HCT116 (cell line): ENCODE results near the gene FASN. TPM values are rescaled to one million over a fixed set of nuclear protein-coding genes. Genes with fewer than 3 reads are reported as not detected.

Experiments used
- ATAC-seq: fragments of 200-7000 bp; cut with Tn5 transposase; 2 replicates; pipeline ENCODE4 v1.9.1; 2020; ENCODE audit warnings: mild to moderate bottlenecking, moderate library complexity
- BruUV-seq: library from RNA; stranded (reverse); fragments of 400-500 nt; replicated peaks from 2 replicates; lab custom pipeline; 2021; lab: Mats Ljungman, UMichigan
- CTCF ChIA-PET: fragments of 300-600 bp; sonication (Branson Sonifier 250); formaldehyde crosslinking; loops from one replicate; lab custom pipeline; 2021; ENCODE audit warnings: antibody characterized with exemption; lab: Charles Lee
- POLR2A ChIA-PET: fragments of 300-600, 350-600 bp; sonication (Branson Sonifier 250); formaldehyde crosslinking; loops from one replicate; lab custom pipeline; 2021; ENCODE audit warnings: antibody characterized with exemption; lab: Charles Lee
- RAD21 ChIA-PET, 2 experiments: fragments of 300-600 bp; sonication (Branson Sonifier 250); formaldehyde crosslinking; loops; one replicate each; lab custom pipeline; 2023; ENCODE audit warnings: low total read pairs in 2 of 2; ENCODE audit not compliant: uncharacterized antibody in 2 of 2, unreplicated experiment in 2 of 2, low non-redundant PET in 1 of 2; lab: Charles Lee
- DNase-seq: peaks from one replicate; pipeline ENCODE4 v3.0.0-alpha.2; 2010; ENCODE audit warnings: low read depth, low spot score
- H2AFZ ChIP-seq: fragments of 200-600 bp; shearing (Covaris generic), sonication (generic); 2 replicates; pipeline ENCODE4 v1.6.1; 2017; ENCODE audit warnings: low read depth, mixed run types, mixed read lengths, antibody characterized with exemption, low read length; ENCODE audit not compliant: poor library complexity, severe bottlenecking
- H3K27ac ChIP-seq: 2 replicates; pipeline ENCODE4 v1.5.1; 2012; ENCODE audit warnings: low read depth, low read length
- H3K27me3 ChIP-seq: fragments of 200-600 bp; sonication (generic); 2 replicates; pipeline ENCODE4 v1.6.1; 2016; ENCODE audit warnings: mixed run types, low read length, mixed read lengths; ENCODE audit not compliant: insufficient read depth
- H3K36me3 ChIP-seq, 2 experiments: fragments of 200-500 bp in 1 of 2; fragments of 200-600 bp in 1 of 2; sonication (Bioruptor generic) in 1 of 2; sonication (generic) in 1 of 2; 2 replicates each; pipeline versions ENCODE4 v1.5.1 to v1.6.1; 2014 to 2016; ENCODE audit warnings: low read length in 2 of 2, inconsistent platforms in 1 of 2, mixed read lengths in 1 of 2, mixed run types in 1 of 2; ENCODE audit not compliant: insufficient read depth in 2 of 2, control insufficient read depth in 1 of 2
- H3K4me1 ChIP-seq, 2 experiments: fragments of 200-600 bp in 1 of 2; sonication (generic) in 1 of 2; 2 replicates each; pipeline versions ENCODE4 v1.5.1 to v1.6.1; 2012 to 2017; ENCODE audit warnings: low read length in 2 of 2, inconsistent platforms in 1 of 2, mild to moderate bottlenecking in 1 of 2, mixed read lengths in 1 of 2, mixed run types in 1 of 2, moderate library complexity in 1 of 2; ENCODE audit not compliant: insufficient read depth in 2 of 2, control insufficient read depth in 1 of 2
- H3K4me2 ChIP-seq: fragments of 200-600 bp; sonication (generic); 2 replicates; pipeline ENCODE4 v1.6.1; 2017; ENCODE audit warnings: mixed run types, low read length, mixed read lengths
- H3K4me3 ChIP-seq, 2 experiments: fragments of 200-600 bp in 1 of 2; sonication (generic) in 1 of 2; replicated peaks in 1 of 2; 2 replicates each; pipeline ENCODE4 v1.5.1; 2011 to 2016; ENCODE audit warnings: low read length in 2 of 2, control low read depth in 1 of 2, low read depth in 1 of 2, mild to moderate bottlenecking in 1 of 2, mixed read lengths in 1 of 2, mixed run types in 1 of 2
- H3K79me2 ChIP-seq: fragments of 200-600 bp; sonication (generic); 2 replicates; pipeline ENCODE4 v1.6.1; 2017; ENCODE audit warnings: mild to moderate bottlenecking, mixed run types, low read length, moderate library complexity, mixed read lengths; ENCODE audit not compliant: insufficient read depth
- H3K9ac ChIP-seq: fragments of 200-600 bp; sonication (generic); 2 replicates; pipeline ENCODE4 v1.6.1; 2016; ENCODE audit warnings: low read length, mixed read lengths
- H3K9me2 ChIP-seq: fragments of 200-600 bp; sonication (generic), shearing (Covaris generic); 2 replicates; pipeline ENCODE4 v1.6.1; 2017; ENCODE audit warnings: mixed run types, mild to moderate bottlenecking, moderate library complexity; ENCODE audit not compliant: insufficient read depth
- H3K9me3 ChIP-seq, 2 experiments: fragments of 200-500 bp in 1 of 2; fragments of 200-600 bp in 1 of 2; sonication (Bioruptor generic) in 1 of 2; sonication (generic) in 1 of 2; 2 replicates each; pipeline ENCODE4 v1.6.1; 2014 to 2017; ENCODE audit warnings: low read length in 2 of 2, mixed read lengths in 2 of 2, inconsistent platforms in 1 of 2, low read depth in 1 of 2, mild to moderate bottlenecking in 1 of 2, mixed run types in 1 of 2, moderate library complexity in 1 of 2; ENCODE audit not compliant: control insufficient read depth in 1 of 2, insufficient read depth in 1 of 2
- H4K20me1 ChIP-seq: fragments of 200-600 bp; sonication (generic), shearing (Covaris generic); 2 replicates; pipeline ENCODE4 v1.6.1; 2017; ENCODE audit warnings: mixed run types, mild to moderate bottlenecking, moderate library complexity; ENCODE audit not compliant: insufficient read depth
- CBX3 ChIP-seq: IDR thresholded peaks from 2 replicates; pipeline ENCODE4 v1.6.1; 2012; ENCODE audit warnings: low read depth
- CEBPB ChIP-seq: IDR thresholded peaks from 2 replicates; pipeline ENCODE4 v1.6.1; 2012; ENCODE audit warnings: low read depth
- FOSL1 ChIP-seq: IDR thresholded peaks from 2 replicates; pipeline ENCODE4 v1.6.1; 2012; ENCODE audit warnings: low read depth
- JUND ChIP-seq: IDR thresholded peaks from 2 replicates; pipeline ENCODE4 v1.6.1; 2012
- POLR2A ChIP-seq: IDR thresholded peaks from 2 replicates; pipeline ENCODE4 v1.7.0; 2011; ENCODE audit warnings: borderline replicate concordance; ENCODE audit not compliant: insufficient read depth, insufficient read length; ENCODE audit errors: extremely low read depth
- RAD21 ChIP-seq: IDR thresholded peaks from 2 replicates; pipeline ENCODE4 v1.6.1; 2012; ENCODE audit warnings: low read depth, mild to moderate bottlenecking
- SIN3A ChIP-seq: IDR thresholded peaks from 2 replicates; pipeline ENCODE4 v1.6.1; 2012; ENCODE audit warnings: low read depth
- SP1 ChIP-seq: IDR thresholded peaks from 2 replicates; pipeline ENCODE4 v1.6.1; 2012; ENCODE audit warnings: low read depth
- TCF7L2 ChIP-seq: IDR thresholded peaks from 2 replicates; pipeline ENCODE4 v1.7.0; 2011; ENCODE audit warnings: borderline replicate concordance, inconsistent platforms; ENCODE audit not compliant: insufficient read depth, insufficient read length; ENCODE audit errors: extremely low read depth
- ZNF274 ChIP-seq: fragments of 200-500 bp; sonication (Bioruptor generic); IDR thresholded peaks from 2 replicates; pipeline ENCODE4 v1.6.1; 2014; ENCODE audit warnings: mild to moderate bottlenecking, low read depth, low read length, inconsistent platforms
- intact Hi-C: fragments of 100-400 bp; cut with micrococcal nuclease; formaldehyde crosslinking; loops from 2 replicates; pipeline ENCODE4 v1.10.0; 2022
- total RNA-seq: library from RNA; stranded (reverse); gene quantifications from one replicate; pipeline ENCODE4 v1.2.1, GENCODE V29; 2021; ENCODE audit not compliant: unreplicated experiment
- TF ChIP-seq, protein P1 (sequence below), 3 experiments: fragments of 200-600 bp in 1 of 3; sonication (generic) in 1 of 3; IDR thresholded peaks in 2 of 3; conservative IDR thresholded peaks in 1 of 3; 2 replicates each; pipeline ENCODE4 v1.5.1; 2012 to 2017; ENCODE audit warnings: low read depth in 2 of 3, low read length in 2 of 3, antibody characterized with exemption in 1 of 3, borderline replicate concordance in 1 of 3, control low read depth in 1 of 3, mild to moderate bottlenecking in 1 of 3, mixed read lengths in 1 of 3, mixed run types in 1 of 3, moderate library complexity in 1 of 3; ENCODE audit not compliant: insufficient read depth in 1 of 3
- TF ChIP-seq, protein P2 (sequence below): IDR thresholded peaks from 2 replicates; pipeline ENCODE4 v1.6.1; 2012

FASN gene
- total RNA-seq, 1 experiment from 2014 or later: 754 TPM

DNA sequence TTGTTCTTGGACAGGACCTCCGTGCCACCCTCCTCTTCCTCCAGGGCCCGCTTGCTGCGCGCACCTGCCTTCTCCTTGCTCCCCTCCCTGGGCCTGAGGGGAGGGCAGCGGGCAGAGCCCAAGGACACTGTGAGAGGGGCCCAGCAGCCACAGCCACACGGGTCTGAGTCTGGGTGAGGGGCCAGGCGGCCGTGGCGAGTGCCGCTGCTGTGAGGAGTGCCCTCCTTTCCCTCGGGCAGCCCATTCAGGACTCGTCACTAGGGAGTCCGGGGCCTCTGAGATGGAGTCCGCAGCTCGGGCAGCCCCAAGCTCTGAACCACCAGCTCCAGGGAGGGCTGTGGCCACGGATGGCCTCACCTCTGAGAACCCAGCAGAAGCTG lies 38.0 kb downstream of the FASN start:
- H3K36me3 ChIP-seq: peaks cover 23 to 86% of the 10 kb centered on the region in 2 experiments
- no TSS peak for BruUV-seq
- RAD21 ChIA-PET: no interaction called here
- peak overlapping the region; percentile 23; the same call in 1 of the 2 replicates for H3K27ac ChIP-seq
- DNase-seq: no peak
- peaks cover 30% of the 10 kb centered on the region for H3K79me2 ChIP-seq
- no peaks in the 10 kb centered on the region for H3K9me2 ChIP-seq
- H3K4me2 ChIP-seq: no peak overlapping the region
- no peak overlapping the region for H3K9ac ChIP-seq
- H2AFZ ChIP-seq: no peak overlapping the region
- intact Hi-C loops: no loop called here
- ATAC-seq: no peak
- H3K4me1 ChIP-seq: peaks cover 8 to 25% of the 10 kb centered on the region in 2 experiments; a peak in 3 of 4 replicates
- CTCF ChIA-PET: no interaction called here
- H3K27me3 ChIP-seq: no peaks in the 10 kb centered on the region
- H3K9me3 ChIP-seq: no peaks in the 10 kb centered on the region
- H4K20me1 ChIP-seq: no peaks in the 10 kb centered on the region; the same call in 1 of the 2 replicates
- TF ChIP-seq POLR2A (no peak), CBX3 (no peak), FOSL1 (no peak)
- no peak overlapping the region for H3K4me3 ChIP-seq
- POLR2A ChIA-PET: no interaction called here

DNA sequence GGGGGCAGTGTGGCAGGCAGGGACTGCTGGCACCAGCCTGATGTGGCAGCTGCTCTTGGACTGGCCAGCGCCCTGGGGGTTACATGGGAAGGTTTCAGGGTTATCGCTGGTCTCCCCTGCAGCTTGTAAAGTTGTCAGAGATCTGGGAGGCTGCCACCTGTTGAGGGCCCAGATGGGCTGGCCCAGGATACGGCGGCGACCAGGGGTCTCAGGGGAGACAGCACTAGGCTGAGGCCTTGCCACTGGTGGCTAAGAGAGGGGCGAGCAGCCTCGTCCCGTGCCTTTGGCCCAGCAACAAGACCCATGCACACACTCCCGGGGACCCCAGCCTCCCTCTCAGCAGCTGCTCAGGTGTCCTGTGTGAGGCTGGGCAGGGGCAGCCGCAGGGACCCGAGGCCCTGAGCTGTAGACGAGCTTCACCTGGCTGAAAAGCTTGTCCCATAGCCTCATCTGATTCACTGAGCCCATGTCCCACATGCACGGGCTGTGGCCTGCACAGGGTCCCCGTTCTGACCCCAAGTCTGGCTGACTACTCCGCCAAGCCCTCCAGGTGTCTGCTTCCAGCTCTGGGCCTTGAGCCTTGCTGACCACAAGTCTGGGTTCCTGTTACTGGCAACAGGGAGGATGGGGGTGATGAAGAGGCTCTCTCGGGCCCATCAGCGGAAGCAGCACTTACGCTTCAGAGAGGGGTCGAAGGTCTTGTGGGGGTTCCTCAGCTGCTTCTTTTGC lies 38.6 kb downstream of the FASN start:
- H3K27me3 ChIP-seq: no peaks in the 10 kb centered on the region
- H3K4me3 ChIP-seq: no peak overlapping the region
- H3K9ac ChIP-seq: no peak overlapping the region
- intact Hi-C loops: no loop called here
- H2AFZ ChIP-seq: no peak overlapping the region
- peaks cover 29% of the 10 kb centered on the region for H3K79me2 ChIP-seq
- ChIA-PET POLR2A (no interaction called here), RAD21 (no interaction called here), CTCF (no interaction called here)
- DNase-seq (no peak), ATAC-seq (no peak; the same call in 1 of the 2 replicates)
- peaks cover 8 to 20% of the 10 kb centered on the region in 2 experiments; a peak in 3 of 4 replicates for H3K4me1 ChIP-seq
- no peak overlapping the region for H3K4me2 ChIP-seq
- no peak overlapping the region; the same call in 1 of the 2 replicates for H3K27ac ChIP-seq
- H3K9me3 ChIP-seq: no peaks in the 10 kb centered on the region
- no peaks in the 10 kb centered on the region for H3K9me2 ChIP-seq
- no peak for TF ChIP-seq ZNF274
- TF ChIP-seq, protein P1, sequence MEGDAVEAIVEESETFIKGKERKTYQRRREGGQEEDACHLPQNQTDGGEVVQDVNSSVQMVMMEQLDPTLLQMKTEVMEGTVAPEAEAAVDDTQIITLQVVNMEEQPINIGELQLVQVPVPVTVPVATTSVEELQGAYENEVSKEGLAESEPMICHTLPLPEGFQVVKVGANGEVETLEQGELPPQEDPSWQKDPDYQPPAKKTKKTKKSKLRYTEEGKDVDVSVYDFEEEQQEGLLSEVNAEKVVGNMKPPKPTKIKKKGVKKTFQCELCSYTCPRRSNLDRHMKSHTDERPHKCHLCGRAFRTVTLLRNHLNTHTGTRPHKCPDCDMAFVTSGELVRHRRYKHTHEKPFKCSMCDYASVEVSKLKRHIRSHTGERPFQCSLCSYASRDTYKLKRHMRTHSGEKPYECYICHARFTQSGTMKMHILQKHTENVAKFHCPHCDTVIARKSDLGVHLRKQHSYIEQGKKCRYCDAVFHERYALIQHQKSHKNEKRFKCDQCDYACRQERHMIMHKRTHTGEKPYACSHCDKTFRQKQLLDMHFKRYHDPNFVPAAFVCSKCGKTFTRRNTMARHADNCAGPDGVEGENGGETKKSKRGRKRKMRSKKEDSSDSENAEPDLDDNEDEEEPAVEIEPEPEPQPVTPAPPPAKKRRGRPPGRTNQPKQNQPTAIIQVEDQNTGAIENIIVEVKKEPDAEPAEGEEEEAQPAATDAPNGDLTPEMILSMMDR (IDR thresholded peaks at IDR 0.05 in 2 of 3, conservative IDR thresholded peaks at IDR 0.05 in 1 of 3; ENCODE audit: borderline replicate concordance in 1 of 3, insufficient read depth in 1 of 3, low read depth in 2 of 3, low read length in 2 of 3): no peak
- no peak for TF ChIP-seq SIN3A
- no peak for TF ChIP-seq CBX3
- TF ChIP-seq FOSL1: no peak
- no peak for TF ChIP-seq POLR2A
- TF ChIP-seq, protein P2, sequence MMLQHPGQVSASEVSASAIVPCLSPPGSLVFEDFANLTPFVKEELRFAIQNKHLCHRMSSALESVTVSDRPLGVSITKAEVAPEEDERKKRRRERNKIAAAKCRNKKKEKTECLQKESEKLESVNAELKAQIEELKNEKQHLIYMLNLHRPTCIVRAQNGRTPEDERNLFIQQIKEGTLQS: no peak
- TF ChIP-seq SP1: no peak
- no peak for TF ChIP-seq CEBPB
- TF ChIP-seq RAD21: no peak
- no peak for TF ChIP-seq JUND
- no peak for TF ChIP-seq TCF7L2
- no TSS peak for BruUV-seq
- H3K36me3 ChIP-seq: peaks cover 25 to 90% of the 10 kb centered on the region in 2 experiments
- no peaks in the 10 kb centered on the region; the same call in 1 of the 2 replicates for H4K20me1 ChIP-seq
